Ascending aorta (tissue), 2 donors: ENCODE data around the gene GALNT18. TPM values are rescaled to one million over a fixed set of nuclear protein-coding genes. Genes with fewer than 3 reads are reported as not detected.

Experiments used
- DNase-seq, 2 donors: peaks; one replicate each; pipeline ENCODE4 v3.0.0-alpha.2; 2019; ENCODE audit warnings: low spot score in 2 of 2
- H3K27ac ChIP-seq, 2 donors: fragments of 200-600 bp; sonication (generic); one replicate each; pipeline ENCODE4 v1.5.1; 2016 to 2017; ENCODE audit warnings: mild to moderate bottlenecking in 1 of 2
- H3K27me3 ChIP-seq: fragments of 200-600 bp; sonication (generic); one replicate; pipeline ENCODE4 v1.5.1; 2017
- H3K36me3 ChIP-seq, 2 donors: fragments of 200-600 bp; sonication (generic); one replicate each; pipeline ENCODE4 v1.5.1; 2016
- H3K4me1 ChIP-seq, 2 donors: fragments of 200-600 bp; sonication (generic); one replicate each; pipeline ENCODE4 v1.5.1; 2016 to 2017; ENCODE audit warnings: mild to moderate bottlenecking in 1 of 2
- H3K4me3 ChIP-seq, 2 donors: fragments of 200-600 bp; sonication (generic); one replicate each; pipeline ENCODE4 v1.5.1; 2016 to 2017; ENCODE audit warnings: mild to moderate bottlenecking in 1 of 2
- H3K9me3 ChIP-seq, 2 donors: fragments of 200-600 bp; sonication (generic); one replicate each; pipeline ENCODE4 v1.5.1; 2016
- CTCF ChIP-seq, 3 experiments: fragments of 200-600 bp in 2 of 3; fragments of 450-650 bp in 1 of 3; sonication (generic) in 2 of 3; IDR thresholded peaks; one replicate each; pipeline ENCODE4 v1.5.1; 2016 to 2019; ENCODE audit warnings: antibody characterized with exemption in 3 of 3, mild to moderate bottlenecking in 1 of 3, moderate library complexity in 1 of 3
- intact Hi-C: fragments of 100-400 bp; cut with DNase I; formaldehyde crosslinking; loops from one replicate; pipeline ENCODE4 v1.15.1; 2023
- total RNA-seq: library from RNA; depleted of rRNA; stranded (reverse); fragments of >200 nt; gene quantifications from one replicate; pipeline ENCODE4 v1.1.0, GENCODE V29; 2016

Gene GALNT18
- total RNA-seq, 1 donor from 2014 or later, result 53.5 TPM

- no peaks in the 10 kb centered on the region for H3K9me3 ChIP-seq
- no peaks in the 10 kb centered on the region for H3K36me3 ChIP-seq
- peak overlapping the region; percentile 72 to 78 for H3K27ac ChIP-seq
- TF ChIP-seq CTCF (IDR thresholded peaks at IDR 0.05), result no peak
- DNase-seq, result no peak
- peaks cover 20 to 43% of the 10 kb centered on the region in 2 donors for H3K4me1 ChIP-seq
- intact Hi-C loops, result no loop called here
- H3K4me3 ChIP-seq, result no peak overlapping the region
- no peaks in the 10 kb centered on the region for H3K27me3 ChIP-seq
Observed at GRCh38 chr11:11567936-11568650, 53.7 kb downstream of the GALNT18 start.

- DNase-seq, result no peak
- H3K27me3 ChIP-seq, result no peaks in the 10 kb centered on the region
- peaks cover 12 to 39% of the 10 kb centered on the region in 2 donors for H3K4me1 ChIP-seq
- H3K4me3 ChIP-seq, result no peak overlapping the region
- H3K9me3 ChIP-seq, result no peaks in the 10 kb centered on the region
- intact Hi-C loops, result no loop called here
- H3K27ac ChIP-seq, result no peak overlapping the region
- H3K36me3 ChIP-seq, result no peaks in the 10 kb centered on the region
- TF ChIP-seq CTCF (IDR thresholded peaks at IDR 0.05), result no peak
Observed at GRCh38 chr11:11565636-11566035, 56.2 kb downstream of the GALNT18 start.

GRCh38 chr11:11563200-11563975 lies 58.4 kb downstream of the GALNT18 start:
- H3K4me3 ChIP-seq, result no peak overlapping the region
- DNase-seq, result no peak
- H3K27ac ChIP-seq, result peak overlapping the region; percentile 49 to 61
- no peaks in the 10 kb centered on the region for H3K36me3 ChIP-seq
- intact Hi-C loops, result no loop called here
- TF ChIP-seq CTCF (IDR thresholded peaks at IDR 0.05), result no peak
- H3K27me3 ChIP-seq, result no peaks in the 10 kb centered on the region
- H3K9me3 ChIP-seq, result no peaks in the 10 kb centered on the region
- H3K4me1 ChIP-seq, result peaks cover 7 to 31% of the 10 kb centered on the region in 2 donors

GRCh38 chr11:11561991-11562390 lies 59.8 kb downstream of the GALNT18 start:
- H3K27ac ChIP-seq, result no peak overlapping the region
- H3K27me3 ChIP-seq, result no peaks in the 10 kb centered on the region
- DNase-seq, result no peak
- H3K4me3 ChIP-seq, result no peak overlapping the region
- intact Hi-C loops, result no loop called here
- no peak for TF ChIP-seq CTCF (IDR thresholded peaks at IDR 0.05)
- no peaks in the 10 kb centered on the region for H3K36me3 ChIP-seq
- H3K9me3 ChIP-seq, result no peaks in the 10 kb centered on the region
- peaks cover 3 to 26% of the 10 kb centered on the region in 2 donors for H3K4me1 ChIP-seq

GRCh38 chr11:11558826-11559225 lies 63.0 kb downstream of the GALNT18 start:
- no peak overlapping the region for H3K4me3 ChIP-seq
- no peak for TF ChIP-seq CTCF (IDR thresholded peaks at IDR 0.05)
- no peak for DNase-seq
- H3K27ac ChIP-seq, result no peak overlapping the region
- H3K4me1 ChIP-seq, result peaks cover 3 to 23% of the 10 kb centered on the region in 2 donors
- intact Hi-C loops, result no loop called here
- H3K9me3 ChIP-seq, result no peaks in the 10 kb centered on the region
- no peaks in the 10 kb centered on the region for H3K27me3 ChIP-seq
- H3K36me3 ChIP-seq, result no peaks in the 10 kb centered on the region
